ENCODE measurements around the gene VAV3.
"Not testable (repeated sequence)": the region's sequence is repeated elsewhere in the genome, so short reads cannot be mapped to it uniquely, and the experiment has no call there.

The VAV3 gene

GRCh38 chr1:107883562-107883961 lies 81.4 kb downstream of the VAV3 start:
- no peak for DNase-seq

- no peak for DNase-seq
Measured at GRCh38 chr1:107879927-107880326, 85.1 kb downstream of the VAV3 start.

- no peak for DNase-seq
Measured at GRCh38 chr1:107879346-107879745, 85.6 kb downstream of the VAV3 start.

- DNase-seq: no peak
Measured at GRCh38 chr1:107877745-107878144, 87.2 kb downstream of the VAV3 start.

DNA sequence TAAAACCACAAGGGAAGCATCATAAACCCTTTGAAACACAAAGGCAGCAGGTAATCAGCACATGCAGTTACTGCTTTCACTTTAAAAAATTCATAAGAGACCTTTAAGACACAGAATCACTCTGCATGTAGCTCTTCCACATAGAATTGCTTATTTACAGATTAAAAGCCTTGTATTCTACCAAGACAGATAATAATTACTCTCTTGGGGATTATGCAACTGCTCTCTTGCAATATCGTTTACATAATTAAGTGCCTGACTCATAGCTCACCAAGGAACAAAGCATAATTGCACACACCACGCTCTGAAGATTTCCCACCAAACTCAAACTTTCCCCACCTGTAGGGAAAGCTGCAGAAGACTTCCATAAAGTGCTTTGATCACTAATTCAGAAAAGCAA lies 87.9 kb downstream of the VAV3 start:
- no peak for DNase-seq

- no peak for DNase-seq
Measured at GRCh38 chr1:107875689-107876088, 89.3 kb downstream of the VAV3 start.

DNA sequence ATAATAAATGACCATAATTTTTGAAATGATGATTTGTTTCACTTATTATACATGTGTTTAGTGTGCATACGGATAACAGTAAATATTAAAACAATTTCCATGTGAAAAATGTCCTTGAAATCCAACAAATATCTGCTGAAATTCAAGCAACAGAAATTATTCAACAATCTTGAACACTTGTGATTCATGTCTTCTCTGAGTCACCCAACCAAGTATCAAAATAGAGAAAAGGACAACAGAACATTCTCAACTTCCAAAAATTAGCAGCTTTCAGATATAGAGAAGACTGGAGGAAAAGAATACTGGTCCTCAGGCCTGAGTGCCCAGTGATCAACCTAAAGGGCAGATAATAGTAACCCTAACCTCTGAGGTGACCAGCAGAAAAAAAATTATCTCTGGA lies 90.8 kb downstream of the VAV3 start:
- DNase-seq: no peak

- DNase-seq: no peak
Measured at GRCh38 chr1:107871687-107872395, 93.1 kb downstream of the VAV3 start.

GRCh38 chr1:107871259-107871658 lies 93.7 kb downstream of the VAV3 start:
- no peak for DNase-seq

DNA sequence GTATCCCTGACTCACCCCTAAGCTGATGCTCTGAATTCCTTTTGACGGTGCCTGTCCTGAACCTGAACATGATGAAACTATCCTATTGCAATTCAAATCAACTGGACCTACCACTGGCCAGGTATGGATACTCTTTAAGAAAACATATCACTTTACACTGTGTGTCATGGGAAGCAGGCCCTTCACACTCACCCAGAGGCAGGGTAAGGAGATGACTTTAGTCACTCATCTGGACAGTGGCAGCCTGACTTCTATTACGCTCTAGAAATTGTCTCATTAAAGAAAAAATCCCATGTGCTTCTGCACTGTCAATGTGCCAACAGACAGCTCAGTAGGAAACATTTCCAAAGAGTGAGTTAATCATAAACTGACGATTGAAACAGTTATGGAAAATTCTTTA lies 94.3 kb downstream of the VAV3 start:
- DNase-seq: no peak

DNA sequence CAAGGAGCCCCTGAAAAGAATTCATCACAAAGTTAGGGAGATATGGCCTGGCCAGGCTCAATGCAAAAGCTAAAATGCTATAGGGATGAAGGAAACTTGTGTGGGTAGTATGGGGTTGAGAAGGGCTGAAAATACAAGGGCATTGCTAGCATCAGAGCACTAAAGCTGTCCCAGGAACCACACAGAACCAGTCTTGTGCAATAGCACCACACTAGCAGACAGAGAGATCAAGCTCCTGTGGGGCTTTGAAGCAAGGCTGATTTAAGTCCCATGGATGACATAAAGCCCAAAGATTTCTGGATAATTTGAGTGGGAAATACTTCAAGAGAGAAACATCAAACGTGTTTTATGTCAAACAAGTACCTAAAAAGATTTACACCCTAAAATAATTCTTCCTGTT lies 97.1 kb downstream of the VAV3 start:
- DNase-seq: no peak

- DNase-seq: no peak
Measured at GRCh38 chr1:107867422-107867821, 97.6 kb downstream of the VAV3 start.

GRCh38 chr1:107866870-107867269 lies 98.1 kb downstream of the VAV3 start:
- no peak for DNase-seq

DNA sequence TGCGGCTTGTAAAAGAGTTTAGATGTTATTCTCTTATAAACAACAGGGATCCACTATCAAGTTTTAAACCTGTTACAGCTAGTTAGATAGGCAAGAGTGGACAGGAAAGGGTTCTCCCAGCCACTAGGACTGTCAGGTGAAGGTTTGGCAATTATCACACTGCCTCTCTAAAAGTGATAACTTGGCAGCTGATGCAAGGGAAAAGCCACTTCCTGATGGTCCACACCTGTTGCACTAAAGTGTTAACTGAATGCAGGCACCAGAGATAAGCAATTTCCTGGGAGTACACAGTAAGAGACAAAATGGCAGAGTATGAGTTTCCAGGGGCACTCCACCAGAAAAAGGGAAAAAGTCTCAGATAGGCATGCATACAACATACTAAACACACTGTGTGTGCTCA lies 99.4 kb downstream of the VAV3 start:
- DNase-seq: no peak

- DNase-seq: no peak
Measured at GRCh38 chr1:107863342-107863741, 101.6 kb downstream of the VAV3 start.

GRCh38 chr1:107862064-107862463 lies 102.9 kb downstream of the VAV3 start:
- DNase-seq: no peak

DNA sequence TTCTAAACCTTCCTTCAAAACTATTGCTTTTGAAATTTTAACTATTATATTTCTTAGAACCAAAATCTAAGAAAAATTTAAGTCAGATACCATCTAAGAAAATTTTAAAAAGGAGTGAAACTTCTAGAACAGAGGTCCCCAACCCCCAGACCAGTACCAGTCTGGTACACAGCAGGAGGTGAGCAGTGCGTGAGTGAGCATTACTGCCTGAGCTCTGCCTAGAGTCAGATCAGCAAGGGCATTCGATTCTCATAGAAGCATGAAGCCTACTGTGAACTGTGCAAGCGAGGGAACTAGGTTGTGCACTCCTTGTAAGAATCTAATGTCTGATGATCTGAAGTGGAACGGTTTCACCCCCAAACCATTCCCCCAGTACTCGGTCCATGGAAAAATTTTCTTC lies 106.7 kb downstream of the VAV3 start:
- no peak for DNase-seq

- no peak for DNase-seq
Measured at GRCh38 chr1:107851418-107851817, 113.6 kb downstream of the VAV3 start.

GRCh38 chr1:107844541-107845194 lies 120.3 kb downstream of the VAV3 start:
- DNase-seq: not testable (repeated sequence)

DNA sequence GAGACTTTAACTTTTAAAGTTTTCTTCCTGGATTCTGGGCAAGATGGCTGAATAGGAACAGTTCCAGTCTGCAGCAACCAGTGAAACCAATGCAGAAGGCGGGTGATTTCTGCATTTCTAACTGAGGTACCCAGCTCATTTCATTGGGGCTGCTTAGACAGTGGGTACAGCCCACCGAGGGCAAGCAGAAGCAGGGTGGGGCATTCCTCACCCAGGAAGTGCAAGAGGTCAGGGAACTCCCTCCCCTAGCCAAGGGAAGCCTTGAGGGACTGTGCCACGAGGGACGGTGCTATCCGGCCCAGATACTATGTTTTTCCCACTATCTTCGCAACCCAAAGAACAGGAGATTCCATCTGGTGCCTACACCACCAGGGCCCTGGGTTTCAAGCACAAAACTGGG lies 121.0 kb downstream of the VAV3 start:
- DNase-seq: no peak

- no peak for DNase-seq
Measured at GRCh38 chr1:107842241-107842640, 122.7 kb downstream of the VAV3 start.

GRCh38 chr1:107840725-107841124 lies 124.3 kb downstream of the VAV3 start:
- DNase-seq: no peak

- DNase-seq: no peak
Measured at GRCh38 chr1:107838056-107838455, 126.9 kb downstream of the VAV3 start.

DNA sequence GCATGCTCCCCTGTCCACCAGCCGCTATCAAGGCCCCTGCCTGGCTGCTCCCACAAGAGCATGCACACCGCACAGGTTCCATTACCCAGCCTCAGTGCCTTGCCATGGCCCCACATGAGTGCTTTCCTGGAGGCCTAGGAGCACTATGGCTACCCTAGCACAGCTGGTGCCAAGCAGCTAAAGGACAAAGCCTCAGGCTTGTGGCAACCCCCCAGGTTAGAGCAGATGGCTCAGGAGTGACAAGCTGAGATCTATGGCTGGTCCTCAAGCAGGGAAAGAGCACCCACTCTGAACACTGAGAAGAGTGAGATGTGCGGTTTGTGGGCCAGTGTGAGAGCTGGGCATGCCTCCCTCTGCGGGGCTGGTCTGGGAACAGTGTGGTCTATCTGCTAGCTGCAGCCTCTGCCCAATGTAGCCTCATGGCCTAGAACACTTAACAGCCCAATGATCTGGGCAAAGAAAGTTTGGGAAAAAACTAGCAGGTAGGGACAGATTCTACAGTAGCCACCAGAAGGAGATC lies 129.8 kb downstream of the VAV3 start:
- no peak for DNase-seq

DNA sequence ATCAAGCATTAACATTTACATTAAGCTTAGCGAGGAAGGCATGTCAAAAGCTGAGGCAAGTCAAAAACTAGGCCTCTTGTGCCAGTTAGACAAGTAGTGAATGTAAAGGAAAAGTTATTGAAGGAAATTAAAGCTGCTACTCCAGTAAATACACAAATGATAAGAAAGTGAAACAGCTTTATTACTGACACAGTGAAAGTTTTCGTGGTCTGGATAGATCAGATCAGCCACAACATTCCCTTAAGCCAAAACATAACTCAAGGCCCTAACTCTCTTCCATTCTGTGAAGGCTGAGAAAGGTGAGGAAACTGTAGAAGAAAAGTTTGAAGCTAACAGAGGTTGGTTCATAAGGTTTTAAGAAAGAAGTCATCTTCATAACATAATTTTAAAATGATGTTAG lies 131.9 kb downstream of the VAV3 start:
- no peak for DNase-seq

Data from activated CD4-positive, alpha-beta T cell treated with anti-CD3 and anti-CD28 coated beads for 4 hours (primary cell).